ACC112 (cell line): ENCODE results near the gene SLC28A3.
A peak's percentile ranks its signal among the peaks of the same experiment; 100 is the strongest.

Source experiments
- H2AFZ ChIP-seq: fragments of 200-600 bp; sonication (generic); one replicate; pipeline ENCODE4 v1.6.0; 2017; ENCODE audit warnings: antibody characterized with exemption, low read length; ENCODE audit not compliant: unreplicated experiment
- H3K27ac ChIP-seq: fragments of 200-600 bp; sonication (generic); 2 replicates; pipeline ENCODE4 v1.5.1; 2014; ENCODE audit warnings: low read depth, mild to moderate bottlenecking, antibody characterized with exemption, low read length, moderate library complexity
- H3K27me3 ChIP-seq: fragments of 200-600 bp; sonication (generic); 2 replicates; pipeline ENCODE4 v1.6.1; 2014; ENCODE audit warnings: mild to moderate bottlenecking, antibody characterized with exemption, low read length, moderate library complexity, mixed read lengths; ENCODE audit not compliant: insufficient read depth
- H3K36me3 ChIP-seq: fragments of 200-600 bp; sonication (generic); 2 replicates; pipeline ENCODE4 v1.6.1; 2016; ENCODE audit warnings: mild to moderate bottlenecking, antibody characterized with exemption, low read length, moderate library complexity, mixed read lengths; ENCODE audit not compliant: insufficient read depth
- H3K4me1 ChIP-seq: fragments of 200-600 bp; sonication (generic); one replicate; pipeline ENCODE4 v1.6.1; 2016; ENCODE audit warnings: low read length, mixed read lengths; ENCODE audit not compliant: insufficient read depth, unreplicated experiment, control insufficient read depth
- H3K4me3 ChIP-seq: fragments of 200-600 bp; sonication (generic); 2 replicates; pipeline ENCODE4 v1.5.1; 2014; ENCODE audit warnings: mild to moderate bottlenecking, low read depth, low read length
- H3K79me2 ChIP-seq: fragments of 200-600 bp; sonication (generic); one replicate; pipeline ENCODE4 v1.6.0; 2016; ENCODE audit warnings: low read length; ENCODE audit not compliant: control insufficient read depth, unreplicated experiment, insufficient read depth

Gene SLC28A3

DNA sequence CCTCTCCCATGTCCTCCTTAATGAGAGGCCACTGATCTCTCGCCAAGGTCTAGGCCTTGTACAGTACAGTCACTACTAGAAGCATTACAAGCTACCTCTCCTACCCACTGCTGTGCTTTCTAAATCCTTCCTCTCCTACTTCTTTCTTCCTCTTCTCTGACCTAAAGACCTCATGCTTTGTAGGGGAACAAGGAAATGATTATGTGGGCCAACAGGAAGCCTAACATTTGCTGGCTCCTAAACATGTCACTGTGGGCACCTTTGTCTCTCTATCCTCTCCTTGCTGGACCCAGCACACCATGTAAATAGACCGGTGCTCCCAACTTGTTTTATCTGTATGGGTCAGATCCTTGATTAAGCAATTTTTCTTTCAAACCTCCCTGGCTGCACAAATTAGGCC is 16.7 kb downstream of the SLC28A3 start:
- Histone ChIP-seq H3K27me3 (no peaks in the 10 kb centered on the region), H3K36me3 (no peaks in the 10 kb centered on the region), H2AFZ (peak overlapping the region; percentile 55), H3K27ac (peak overlapping the region; percentile 86), H3K79me2 (no peaks in the 10 kb centered on the region), H3K4me1 (peaks cover 44% of the 10 kb centered on the region), H3K4me3 (no peak overlapping the region)

DNA sequence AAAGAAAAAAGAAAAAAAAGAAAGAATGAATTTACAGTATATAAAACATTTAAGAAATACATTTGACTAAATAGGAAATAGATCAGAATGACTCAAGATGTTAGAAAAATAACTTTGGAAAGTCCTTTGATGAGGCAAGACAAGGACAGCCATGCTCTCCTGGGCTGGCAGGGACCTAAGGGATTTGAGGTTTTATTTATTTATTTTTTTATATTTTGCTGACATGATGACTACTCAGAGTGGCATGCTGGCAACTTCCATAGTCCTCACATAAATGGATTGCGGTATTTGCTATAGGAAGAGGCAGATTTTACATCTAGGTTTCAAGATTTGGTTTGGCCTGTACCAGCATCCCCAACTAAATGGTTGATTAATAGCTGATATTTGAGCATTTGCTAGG is 17.7 kb downstream of the SLC28A3 start:
- peak overlapping the region; percentile 62 for H2AFZ ChIP-seq
- H3K36me3 ChIP-seq, result no peaks in the 10 kb centered on the region
- H3K27ac ChIP-seq, result peak overlapping the region; percentile 86
- H3K4me3 ChIP-seq, result no peak overlapping the region
- peaks cover 54% of the 10 kb centered on the region for H3K4me1 ChIP-seq
- H3K79me2 ChIP-seq, result no peaks in the 10 kb centered on the region
- H3K27me3 ChIP-seq, result no peaks in the 10 kb centered on the region

DNA sequence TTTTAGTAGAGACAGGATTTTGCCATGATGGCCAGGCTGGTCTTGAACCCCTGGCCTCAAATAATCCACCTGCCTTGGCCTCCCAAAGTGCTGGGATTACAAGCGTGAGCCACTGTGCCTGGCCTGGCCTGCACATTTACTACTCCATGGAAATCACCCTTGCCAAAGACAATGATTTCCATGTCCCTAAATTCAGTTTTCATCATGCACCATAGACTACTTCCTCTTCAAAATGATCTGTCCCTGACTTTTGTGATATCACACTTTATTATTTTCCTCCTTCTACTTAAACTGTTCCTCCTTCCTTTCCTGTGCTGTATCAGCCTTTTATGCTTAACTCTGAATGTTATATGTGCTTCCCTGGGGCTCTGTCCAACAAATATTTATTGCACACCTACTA is 20.3 kb downstream of the SLC28A3 start:
- Histone ChIP-seq H3K27me3 (no peaks in the 10 kb centered on the region), H3K27ac (no peak overlapping the region), H3K4me3 (no peak overlapping the region), H3K36me3 (no peaks in the 10 kb centered on the region), H3K4me1 (peaks cover 46% of the 10 kb centered on the region), H2AFZ (no peak overlapping the region), H3K79me2 (no peaks in the 10 kb centered on the region)

DNA sequence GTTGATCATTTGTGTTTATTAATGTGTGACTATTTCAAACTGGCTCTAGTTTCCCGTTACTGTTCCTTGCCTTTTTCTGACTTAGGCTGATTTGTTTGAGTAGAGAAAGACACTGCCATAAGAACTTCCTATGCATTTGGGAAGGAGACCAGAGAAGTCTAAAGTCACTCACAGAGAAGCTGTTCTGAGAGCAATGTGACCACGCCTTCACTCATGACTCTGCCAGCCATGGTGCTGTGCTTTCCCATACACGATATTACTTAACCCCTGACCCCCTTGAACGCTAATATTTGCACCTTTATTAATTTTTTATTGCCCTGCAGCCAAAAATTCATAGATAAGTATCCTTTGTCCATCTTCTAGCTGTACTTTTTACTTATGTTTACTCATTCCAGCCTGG is 20.9 kb downstream of the SLC28A3 start:
- no peak overlapping the region for H3K27ac ChIP-seq
- H2AFZ ChIP-seq, result no peak overlapping the region
- peaks cover 40% of the 10 kb centered on the region for H3K4me1 ChIP-seq
- H3K79me2 ChIP-seq, result no peaks in the 10 kb centered on the region
- H3K4me3 ChIP-seq, result no peak overlapping the region
- no peaks in the 10 kb centered on the region for H3K36me3 ChIP-seq
- no peaks in the 10 kb centered on the region for H3K27me3 ChIP-seq

DNA sequence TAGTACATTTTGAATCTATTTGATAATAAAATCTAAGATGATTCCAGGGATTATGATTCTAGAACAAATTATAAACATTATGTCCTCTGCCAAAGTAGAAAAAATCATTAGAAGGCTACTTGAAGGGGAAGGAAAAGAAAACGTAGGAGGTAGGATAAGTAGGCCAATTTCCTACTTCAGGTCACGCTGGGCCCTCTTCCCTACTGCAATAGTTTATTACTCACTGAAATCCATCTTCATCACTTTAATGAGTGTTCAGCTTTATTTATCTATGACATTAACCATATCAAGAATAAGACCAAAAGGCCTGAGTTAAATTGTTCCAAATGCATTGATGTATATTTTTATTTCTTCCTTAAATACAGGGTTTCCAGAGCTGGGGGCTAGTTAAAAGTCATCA is 21.6 kb downstream of the SLC28A3 start:
- H2AFZ ChIP-seq, result no peak overlapping the region

DNA sequence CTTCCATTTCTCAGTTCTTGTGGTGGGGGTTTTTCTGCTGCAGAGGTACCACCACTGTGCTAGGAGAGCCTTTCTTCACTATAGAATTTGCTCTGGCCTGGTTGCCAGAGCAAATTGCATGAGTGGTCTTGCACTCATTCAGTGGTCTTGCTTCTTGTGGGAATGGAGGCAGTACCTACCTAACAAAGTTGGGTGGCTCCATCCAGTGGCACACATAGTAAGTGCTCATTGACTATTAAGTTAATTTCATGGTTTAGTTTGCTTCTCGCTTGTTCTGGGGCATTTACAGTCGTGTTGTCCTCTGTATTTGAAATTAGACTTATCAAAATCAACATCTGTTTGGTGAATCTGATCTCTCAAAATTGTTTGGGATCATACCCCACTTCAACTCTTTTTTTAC is 23.0 kb downstream of the SLC28A3 start:
- H3K4me1 ChIP-seq, result peaks cover 22% of the 10 kb centered on the region
- H3K27ac ChIP-seq, result no peak overlapping the region
- H3K79me2 ChIP-seq, result no peaks in the 10 kb centered on the region
- no peaks in the 10 kb centered on the region for H3K27me3 ChIP-seq
- H2AFZ ChIP-seq, result no peak overlapping the region
- H3K4me3 ChIP-seq, result no peak overlapping the region
- H3K36me3 ChIP-seq, result no peaks in the 10 kb centered on the region

More for the DNA sequence above, 21.6 kb downstream of the SLC28A3 start:
- H3K27ac ChIP-seq, result no peak overlapping the region
- no peak overlapping the region for H3K4me3 ChIP-seq
- H3K27me3 ChIP-seq, result no peaks in the 10 kb centered on the region
- H3K36me3 ChIP-seq, result no peaks in the 10 kb centered on the region
- peaks cover 33% of the 10 kb centered on the region for H3K4me1 ChIP-seq
- H3K79me2 ChIP-seq, result no peaks in the 10 kb centered on the region

DNA sequence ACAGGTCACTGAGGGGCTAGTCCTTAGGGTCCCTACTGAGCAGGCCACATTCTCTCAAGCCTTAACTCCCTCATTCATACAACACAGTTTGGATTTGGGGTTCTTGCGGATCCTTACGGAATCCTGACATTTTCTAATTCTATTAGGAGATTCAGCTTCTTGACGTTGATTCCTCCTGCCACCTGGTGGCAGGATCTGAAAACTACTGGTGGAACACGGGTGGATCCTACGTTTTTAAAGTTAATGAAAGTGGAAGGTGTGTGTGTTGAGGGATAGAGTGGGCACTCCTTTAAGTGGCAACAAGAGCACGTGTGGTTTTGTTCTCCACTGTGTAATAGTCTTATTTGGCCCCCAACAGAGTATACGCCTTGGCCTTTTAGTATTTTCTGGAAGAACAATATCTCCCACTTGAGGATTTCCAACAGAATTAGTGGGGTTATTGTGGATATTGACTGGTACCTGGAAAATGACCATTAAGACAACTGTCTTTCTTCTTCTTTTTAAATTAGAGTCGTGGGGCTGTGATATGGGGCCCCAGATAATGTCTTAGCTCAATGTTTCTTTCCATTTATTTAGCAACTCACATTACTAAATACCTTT is 25.2 kb downstream of the SLC28A3 start:
- H3K36me3 ChIP-seq, result no peaks in the 10 kb centered on the region
- H3K4me1 ChIP-seq, result peaks cover 15% of the 10 kb centered on the region
- H3K27me3 ChIP-seq, result no peaks in the 10 kb centered on the region
- H3K79me2 ChIP-seq, result no peaks in the 10 kb centered on the region
- H3K27ac ChIP-seq, result no peak overlapping the region
- peak overlapping the region; percentile 30; the same call in 1 of the 2 replicates for H3K4me3 ChIP-seq
- no peak overlapping the region for H2AFZ ChIP-seq

DNA sequence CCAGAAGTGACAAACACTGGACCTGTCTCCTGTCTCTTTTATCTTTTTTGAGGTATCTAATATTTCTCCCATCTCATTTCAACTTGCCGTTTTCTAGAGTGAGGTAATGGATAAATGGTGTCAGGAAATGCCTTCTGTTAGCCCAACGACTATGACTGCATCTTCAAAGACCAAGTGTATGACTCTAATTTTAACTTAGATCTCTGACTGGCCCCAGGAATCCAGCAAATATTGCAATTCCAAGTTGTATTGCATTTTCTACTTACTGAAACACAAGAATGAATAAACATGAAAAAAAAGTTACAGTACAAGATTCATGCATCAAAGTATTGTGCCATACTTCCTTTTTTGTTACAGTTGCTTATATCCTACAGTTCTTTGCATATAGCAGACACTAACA is 26.3 kb downstream of the SLC28A3 start:
- Histone ChIP-seq H3K27me3 (no peaks in the 10 kb centered on the region), H3K27ac (no peak overlapping the region), H2AFZ (no peak overlapping the region), H3K4me1 (peaks cover 15% of the 10 kb centered on the region), H3K36me3 (no peaks in the 10 kb centered on the region), H3K79me2 (no peaks in the 10 kb centered on the region), H3K4me3 (no peak overlapping the region)

DNA sequence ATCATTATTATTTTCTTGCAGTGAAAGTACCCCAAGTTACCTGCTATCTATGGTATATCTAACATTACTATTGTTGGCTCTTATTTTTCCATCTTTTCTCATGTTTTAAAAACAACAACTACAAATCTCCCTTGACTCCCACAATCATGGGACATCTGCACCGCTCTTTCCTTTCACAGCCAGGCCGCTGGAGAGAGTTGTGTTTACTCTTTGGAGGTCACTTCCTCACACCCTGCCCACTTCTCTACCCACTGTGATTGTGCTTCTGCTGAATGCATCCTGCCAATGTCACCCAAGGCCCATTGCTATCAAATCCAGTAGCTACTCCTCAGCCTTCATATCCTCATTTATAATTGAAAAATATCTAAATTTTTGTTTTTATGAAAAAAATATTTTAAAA is 29.7 kb downstream of the SLC28A3 start:
- H3K27ac ChIP-seq, result no peak overlapping the region
- H3K4me3 ChIP-seq, result no peak overlapping the region
- no peaks in the 10 kb centered on the region for H3K36me3 ChIP-seq
- no peaks in the 10 kb centered on the region for H3K4me1 ChIP-seq
- no peak overlapping the region for H2AFZ ChIP-seq
- no peaks in the 10 kb centered on the region for H3K79me2 ChIP-seq
- H3K27me3 ChIP-seq, result no peaks in the 10 kb centered on the region

DNA sequence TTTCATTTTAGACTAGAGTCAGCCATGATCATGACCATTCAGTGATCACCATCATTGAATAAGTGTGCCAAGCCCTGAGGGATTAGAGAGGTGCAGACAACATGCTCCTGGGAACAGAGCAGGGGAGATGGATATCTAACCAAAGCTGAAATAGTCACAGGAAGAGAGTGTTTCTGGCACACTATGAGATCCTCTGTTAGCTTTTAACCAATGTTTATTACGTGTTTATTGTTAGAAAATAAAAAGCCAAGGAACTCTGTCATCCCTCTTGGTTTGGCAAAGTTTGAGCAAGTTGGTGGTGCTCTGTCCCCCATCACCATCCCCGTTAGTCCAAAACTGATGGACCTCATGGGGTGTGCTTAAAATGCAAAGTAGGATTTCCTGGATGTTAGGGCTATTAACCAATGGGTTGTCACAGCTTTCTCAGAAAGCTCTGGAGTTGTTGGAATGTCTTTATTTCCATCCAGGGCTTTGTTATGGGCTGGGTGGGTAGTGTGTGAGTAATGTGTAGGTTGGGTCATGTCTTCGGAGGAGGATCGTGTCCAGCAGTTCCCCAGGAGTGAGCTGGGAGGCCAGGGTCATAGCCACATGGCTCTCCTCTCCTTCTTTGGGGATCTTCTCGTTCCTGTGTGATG is 34.9 kb downstream of the SLC28A3 start:
- H3K79me2 ChIP-seq, result no peaks in the 10 kb centered on the region

DNA sequence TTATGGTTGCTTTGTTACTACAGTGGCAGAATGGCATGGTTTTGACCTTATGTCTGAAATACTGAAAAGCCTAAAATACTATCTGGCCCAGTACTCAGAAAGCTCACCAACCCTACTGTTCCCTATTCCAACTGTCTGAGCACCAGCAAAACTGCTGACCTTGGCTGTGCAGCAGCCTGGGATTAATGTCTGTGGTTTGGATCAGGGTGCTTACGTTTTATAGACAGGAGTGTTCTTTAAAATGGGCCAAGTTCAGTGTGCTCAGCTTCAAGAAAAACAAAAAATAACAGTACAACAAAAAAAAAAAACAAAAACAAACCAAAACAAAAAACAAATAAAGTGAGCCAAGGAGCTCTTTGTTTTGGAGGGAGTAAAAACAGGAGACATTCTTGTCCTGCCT is 36.4 kb downstream of the SLC28A3 start:
- H3K27ac ChIP-seq, result no peak overlapping the region
- H3K79me2 ChIP-seq, result no peaks in the 10 kb centered on the region
- no peaks in the 10 kb centered on the region for H3K36me3 ChIP-seq
- no peak overlapping the region for H2AFZ ChIP-seq
- H3K4me3 ChIP-seq, result no peak overlapping the region
- no peaks in the 10 kb centered on the region for H3K27me3 ChIP-seq
- H3K4me1 ChIP-seq, result peaks cover 19% of the 10 kb centered on the region

More for the DNA sequence above, 34.9 kb downstream of the SLC28A3 start:
- H2AFZ ChIP-seq, result no peak overlapping the region
- no peak overlapping the region for H3K27ac ChIP-seq
- H3K4me1 ChIP-seq, result peaks cover 13% of the 10 kb centered on the region
- H3K27me3 ChIP-seq, result no peaks in the 10 kb centered on the region
- no peaks in the 10 kb centered on the region for H3K36me3 ChIP-seq
- no peak overlapping the region for H3K4me3 ChIP-seq
